Stimulated activated CD4-positive, alpha-beta T cell treated with anti-CD3 and anti-CD28 coated beads, Interleukin-15, amount 100 ng/mL, for 24 hours (primary cell): ENCODE results near the gene CLDN25.
A peak's percentile ranks its signal among the peaks of the same experiment; 100 is the strongest.
"Not testable (repeated sequence)": the region's sequence is repeated elsewhere in the genome, so short reads cannot be mapped to it uniquely, and the experiment has no call there.

Experiments
- DNase-seq: peaks from one replicate; pipeline ENCODE4 v3.0.0-alpha.2; 2020

The CLDN25 gene

GRCh38 chr11:113779496-113779895 lies at the start of gene CLDN25:
TSS of gene CLDN25 (plus strand) at chr11:113779796. CDS start at chr11:113779796, 0 bp downstream.
- DNase-seq: no peak

DNA sequence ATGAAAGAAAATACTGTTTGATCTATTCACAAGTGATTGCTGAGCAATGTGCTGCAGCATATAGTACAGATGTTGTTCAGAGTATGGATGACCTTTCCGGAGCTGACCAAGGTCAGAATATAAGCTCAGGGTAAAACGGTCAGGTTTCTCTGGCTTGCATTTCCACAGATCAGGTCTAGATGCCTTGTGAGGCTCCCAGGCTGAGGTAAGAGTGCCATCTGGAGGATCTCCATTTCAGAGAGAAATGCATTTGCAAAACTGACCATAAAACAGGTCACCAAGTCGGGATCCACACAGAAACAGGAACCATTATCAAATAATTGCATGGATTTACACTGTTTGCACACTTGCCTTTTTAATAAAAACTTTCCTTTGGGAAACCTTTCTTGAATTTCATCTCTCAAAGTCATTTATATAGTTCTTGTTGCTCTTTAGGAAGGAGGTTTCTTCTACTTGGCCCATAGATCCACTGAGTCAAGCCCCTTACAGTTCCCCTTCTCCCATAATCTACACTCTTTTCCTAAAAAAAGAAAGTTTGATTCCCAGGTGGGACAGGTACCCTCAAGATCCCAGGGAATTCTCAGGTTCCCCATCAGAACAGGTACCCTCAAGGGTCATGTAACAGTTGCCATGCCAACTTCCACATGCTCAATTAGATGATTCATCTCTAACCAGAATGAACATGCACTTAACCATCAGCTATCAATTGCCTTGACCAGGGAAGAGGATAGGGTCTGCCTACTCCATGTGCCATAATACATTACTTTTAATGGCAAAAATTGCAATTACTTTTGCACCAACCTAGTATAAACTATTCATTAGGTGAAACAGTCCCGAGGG lies 48.5 kb upstream of the CLDN25 start:
- no peak for DNase-seq

GRCh38 chr11:113732092-113732491 lies 47.5 kb upstream of the CLDN25 start:
- DNase-seq: no peak

DNA sequence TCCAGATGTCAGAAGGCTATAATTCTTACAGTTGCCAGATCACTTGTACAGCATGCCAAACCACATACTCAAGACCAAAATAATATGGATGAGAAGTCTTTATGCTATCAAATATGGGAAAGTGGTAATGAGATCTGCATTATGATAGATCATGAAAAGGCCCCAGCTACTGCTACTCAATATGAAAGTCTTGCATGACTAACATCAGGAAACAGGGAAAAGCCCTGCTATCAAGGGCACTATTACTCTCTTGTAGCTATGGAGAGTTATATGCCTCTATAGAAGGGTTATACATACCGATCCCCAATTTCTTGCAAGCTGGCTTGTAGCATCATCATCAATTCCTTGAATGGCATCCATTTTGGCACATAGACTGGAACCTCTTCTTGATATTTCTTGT lies 43.3 kb upstream of the CLDN25 start:
- DNase-seq: no peak

DNA sequence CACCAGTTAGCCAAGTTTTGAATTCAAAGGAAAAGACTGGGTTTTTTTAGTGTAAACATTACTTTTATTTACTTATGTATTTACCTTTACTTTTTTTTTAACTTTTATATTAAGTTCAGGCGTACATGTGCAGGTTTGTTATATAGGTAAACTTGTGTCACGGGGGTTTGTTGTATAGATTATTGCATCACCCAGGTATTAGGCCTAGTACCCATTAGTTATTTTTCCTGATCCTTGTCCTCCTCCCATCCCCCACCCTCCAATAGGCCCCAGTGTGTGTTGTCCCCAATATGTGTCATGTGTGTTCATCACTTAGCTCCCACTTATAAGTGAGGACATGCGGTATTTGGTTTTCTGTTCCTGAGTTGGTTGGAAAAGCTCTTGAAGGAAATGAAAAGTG lies 26.7 kb upstream of the CLDN25 start:
- no peak for DNase-seq

DNA sequence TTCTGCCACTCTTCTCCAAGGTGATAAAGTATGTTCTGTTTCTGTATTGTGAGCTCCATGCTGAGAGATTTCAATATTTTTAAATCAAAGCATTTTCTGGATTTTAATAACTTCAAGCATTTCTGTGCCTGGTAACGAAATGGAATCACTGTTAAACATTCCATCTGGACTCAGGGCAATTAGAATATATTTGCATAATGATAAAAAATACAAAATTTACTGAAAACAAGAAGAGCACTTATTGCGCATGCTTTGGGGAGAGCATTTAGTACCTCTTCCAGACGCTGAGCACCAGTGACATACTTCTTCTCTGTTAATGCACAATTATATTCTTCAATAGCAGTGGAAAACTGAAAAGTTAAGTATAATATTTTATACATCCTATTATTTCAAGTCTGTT lies 19.4 kb upstream of the CLDN25 start:
- no peak for DNase-seq

GRCh38 chr11:113763040-113763439 lies 16.6 kb upstream of the CLDN25 start:
- not testable (repeated sequence) for DNase-seq

- DNase-seq: no peak
Measured at GRCh38 chr11:113764527-113765219, 14.9 kb upstream of the CLDN25 start.

- DNase-seq: no peak
Measured at GRCh38 chr11:113771964-113772363, 7.6 kb upstream of the CLDN25 start.

GRCh38 chr11:113773092-113773415 lies 6.5 kb upstream of the CLDN25 start:
- DNase-seq: no peak

- DNase-seq: peak; percentile 96
Measured at GRCh38 chr11:113773416-113774173, 6.0 kb upstream of the CLDN25 start, which contains the start of gene ZW10. TSS of gene ZW10 (minus strand) at chr11:113773692. CDS start at chr11:113773666, 26 bp downstream.

DNA sequence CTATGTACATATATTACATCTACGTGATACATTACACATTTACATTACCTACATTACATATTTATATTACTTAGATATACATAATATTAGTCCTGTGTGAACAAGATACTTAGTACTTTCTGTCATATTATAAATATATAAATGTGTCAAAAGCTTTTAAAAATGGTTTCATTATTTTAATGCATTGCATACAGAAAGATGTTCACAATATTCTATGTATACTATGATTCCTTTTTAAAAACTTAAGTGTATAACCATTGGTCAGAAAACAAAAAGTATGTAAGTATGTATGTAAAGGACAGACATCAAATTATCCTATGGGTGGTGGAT lies 5.5 kb upstream of the CLDN25 start:
- DNase-seq: no peak

DNA sequence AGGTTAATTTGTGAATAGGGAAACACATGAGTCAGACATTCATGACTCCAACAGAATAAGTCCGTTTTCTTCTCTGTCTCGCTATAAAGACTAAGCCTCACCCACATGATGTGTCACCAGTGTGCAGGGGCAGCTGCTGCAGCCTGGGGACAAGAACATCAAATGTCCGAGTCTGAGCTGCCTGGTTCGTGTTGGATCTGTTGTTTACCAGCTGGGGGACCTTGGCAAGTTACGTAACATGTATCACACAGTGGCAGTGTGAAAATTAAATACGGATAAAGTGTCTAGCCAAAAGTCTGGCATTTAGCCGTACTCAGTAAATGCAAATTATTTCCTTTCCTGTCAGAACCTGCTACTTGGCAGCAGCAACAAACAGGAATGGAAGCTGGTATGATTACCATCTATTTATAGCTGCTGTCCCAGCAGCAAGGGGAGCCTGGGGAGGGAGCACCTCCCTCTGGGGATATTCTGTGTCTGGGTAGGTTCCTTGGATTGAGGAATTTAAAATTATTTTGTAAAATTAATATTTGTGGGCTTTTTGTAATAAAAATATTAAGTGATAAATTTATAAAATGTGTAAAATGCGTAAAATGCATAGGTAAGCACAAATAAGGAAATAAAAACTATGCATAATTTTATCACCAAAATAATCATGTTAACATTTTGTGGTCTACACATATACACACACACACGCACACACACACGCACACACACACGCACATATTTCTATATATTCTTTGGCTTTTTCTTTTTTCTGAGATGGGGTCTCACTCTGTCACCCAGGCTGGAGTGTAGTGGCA lies 1.3 kb upstream of the CLDN25 start:
- DNase-seq: no peak

- no peak for DNase-seq
Measured at GRCh38 chr11:113781682-113782081, 2.1 kb downstream of the CLDN25 start.

DNA sequence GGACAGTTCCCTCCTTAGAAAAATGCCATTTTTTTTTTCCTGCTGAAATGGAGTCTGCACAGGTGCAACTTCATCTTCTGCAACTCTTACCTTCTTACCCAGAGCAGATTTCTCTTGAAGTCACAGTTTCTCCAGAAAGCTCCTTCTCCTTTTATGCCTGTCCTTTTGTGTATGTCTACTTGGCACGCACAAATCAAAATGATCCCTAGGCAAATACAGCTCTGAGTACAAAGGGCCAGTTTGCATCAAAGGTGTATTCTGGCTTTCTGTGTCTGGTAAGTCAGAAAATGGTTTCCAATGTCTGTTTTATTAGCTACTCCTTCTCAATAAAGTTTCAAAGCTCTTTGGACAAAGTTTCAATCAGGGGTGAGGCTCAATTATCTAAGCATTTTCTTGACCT lies 2.5 kb downstream of the CLDN25 start:
- DNase-seq: no peak

GRCh38 chr11:113789016-113789415 lies 9.4 kb downstream of the CLDN25 start:
- not testable (repeated sequence) for DNase-seq

GRCh38 chr11:113789675-113790320 lies 10.2 kb downstream of the CLDN25 start:
- DNase-seq: no peak

DNA sequence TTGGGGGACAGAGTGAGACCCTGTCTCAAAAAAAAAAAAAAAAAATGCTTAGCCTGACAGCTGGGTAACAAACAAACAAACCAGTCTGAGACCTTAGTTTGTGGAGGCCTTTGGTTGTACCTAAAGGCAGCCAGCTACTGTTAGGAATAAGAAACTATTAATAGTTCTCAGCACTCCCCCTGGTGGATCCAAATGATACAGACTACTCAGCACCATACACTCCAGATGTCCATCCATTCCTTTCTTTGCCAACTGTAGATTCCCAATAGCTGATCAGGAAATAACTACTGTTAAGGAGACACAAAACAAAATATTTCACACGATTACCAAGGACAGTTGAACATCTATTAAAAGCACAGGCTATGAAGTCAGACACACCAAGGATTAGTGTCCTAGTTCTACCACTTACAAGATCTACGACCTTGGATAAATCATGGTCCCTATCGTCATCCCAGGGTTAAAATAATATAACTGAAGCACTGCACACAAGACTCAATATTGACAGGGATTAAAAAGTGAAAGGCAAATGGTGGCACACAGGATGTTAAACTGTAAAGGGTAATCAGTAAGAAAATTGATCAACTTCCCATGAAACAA lies 17.2 kb downstream of the CLDN25 start:
- peak; percentile 16 for DNase-seq

- no peak for DNase-seq
Measured at GRCh38 chr11:113802621-113803020, 23.0 kb downstream of the CLDN25 start.

- DNase-seq: no peak
Measured at GRCh38 chr11:113805640-113806039, 26.0 kb downstream of the CLDN25 start.

DNA sequence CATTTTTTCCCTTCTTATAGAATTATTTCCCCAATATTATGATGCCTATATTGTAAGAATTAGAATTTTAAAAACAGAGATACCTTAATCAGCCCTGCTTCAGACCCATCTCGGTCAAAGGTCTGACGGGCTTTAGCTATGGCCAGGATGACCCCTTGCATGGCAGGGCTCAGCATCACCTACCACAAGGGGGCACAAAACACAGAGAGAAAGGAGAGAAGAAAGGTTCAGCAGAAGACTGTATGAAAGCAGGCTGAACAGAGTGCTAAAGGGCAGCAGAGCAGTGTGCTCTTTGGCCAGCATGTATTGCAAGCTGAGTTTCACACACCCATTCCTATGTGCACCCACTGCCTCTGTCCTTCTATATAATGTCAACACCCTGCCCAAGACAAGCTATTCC lies 26.8 kb downstream of the CLDN25 start:
- DNase-seq: peak; percentile 8

DNA sequence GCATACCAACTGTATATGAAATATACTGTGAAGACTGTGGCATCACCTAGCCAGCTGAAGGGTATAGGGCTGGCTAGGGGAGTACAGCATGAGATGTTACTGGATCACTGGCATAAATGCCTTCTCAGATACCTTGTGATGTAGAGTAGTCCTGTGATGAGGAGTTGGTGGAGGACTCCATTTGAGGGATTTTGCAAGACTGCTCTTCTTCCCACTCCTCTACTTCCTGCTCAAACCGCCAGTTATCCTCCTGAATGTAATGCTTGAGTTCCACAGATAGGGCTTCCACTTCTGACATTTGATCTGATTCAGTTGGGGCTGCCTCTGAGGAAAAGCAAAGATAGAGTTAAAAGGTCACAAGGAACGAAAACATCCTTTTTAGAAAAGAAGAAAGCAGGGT lies 29.3 kb downstream of the CLDN25 start:
- DNase-seq: no peak
